Measurements from ENCODE around the gene ADAR.

The ADAR gene

GRCh38 chr1:154603317-154603716, 4.7 kb downstream of the ADAR start:
- Histone ChIP-seq H3K4me1 (ENCODE audit: control insufficient read depth, insufficient read depth, low read length) (peaks cover 11% of the 10 kb centered on the region), H3K27me3 (ENCODE audit: control insufficient read depth, insufficient read depth, low read length, poor library complexity, severe bottlenecking) (no peaks in the 10 kb centered on the region), H3K4me3 (ENCODE audit: insufficient read depth, low read depth, low read length) (no peak overlapping the region), H3K36me3 (ENCODE audit: control insufficient read depth, insufficient read depth, low read length) (peaks cover 29% of the 10 kb centered on the region), H3K27ac (ENCODE audit: insufficient read depth, low read depth, low read length, poor library complexity, severe bottlenecking) (no peak overlapping the region), H3K9me3 (ENCODE audit: control insufficient read depth, low read length) (no peaks in the 10 kb centered on the region)
- 88 to 94% methylated on average over 2 of the region's 2 CpGs for WGBS, 2 experiments

- H3K9me3 ChIP-seq (ENCODE audit: control insufficient read depth, low read length): no peaks in the 10 kb centered on the region
- H3K36me3 ChIP-seq (ENCODE audit: control insufficient read depth, insufficient read depth, low read length): peaks cover 62% of the 10 kb centered on the region
- no peaks in the 10 kb centered on the region for H3K4me1 ChIP-seq (ENCODE audit: control insufficient read depth, insufficient read depth, low read length)
- H3K4me3 ChIP-seq (ENCODE audit: insufficient read depth, low read depth, low read length): no peak overlapping the region
- H3K27ac ChIP-seq (ENCODE audit: insufficient read depth, low read depth, low read length, poor library complexity, severe bottlenecking): no peak overlapping the region
- no peaks in the 10 kb centered on the region for H3K27me3 ChIP-seq (ENCODE audit: control insufficient read depth, insufficient read depth, low read length, poor library complexity, severe bottlenecking)
- 95 to 100% methylated on average over 2 to 3 of the region's 3 CpGs for WGBS, 2 experiments
These were observed 8.3 kb downstream of the ADAR start for GRCh38 chr1:154599658-154600057.

- no peaks in the 10 kb centered on the region for H3K27me3 ChIP-seq (ENCODE audit: control insufficient read depth, insufficient read depth, low read length, poor library complexity, severe bottlenecking)
- H3K4me3 ChIP-seq (ENCODE audit: insufficient read depth, low read depth, low read length): no peak overlapping the region
- no peak overlapping the region for H3K27ac ChIP-seq (ENCODE audit: insufficient read depth, low read depth, low read length, poor library complexity, severe bottlenecking)
- H3K36me3 ChIP-seq (ENCODE audit: control insufficient read depth, insufficient read depth, low read length): peaks cover 66% of the 10 kb centered on the region
- no peaks in the 10 kb centered on the region for H3K4me1 ChIP-seq (ENCODE audit: control insufficient read depth, insufficient read depth, low read length)
- WGBS, 2 experiments: 80 to 91% methylated on average over 3 of the region's 3 CpGs
- no peaks in the 10 kb centered on the region for H3K9me3 ChIP-seq (ENCODE audit: control insufficient read depth, low read length)
These were observed 8.9 kb downstream of the ADAR start for GRCh38 chr1:154598871-154599635.

- Histone ChIP-seq H3K9me3 (ENCODE audit: control insufficient read depth, low read length) (no peaks in the 10 kb centered on the region), H3K27ac (ENCODE audit: insufficient read depth, low read depth, low read length, poor library complexity, severe bottlenecking) (no peak overlapping the region), H3K27me3 (ENCODE audit: control insufficient read depth, insufficient read depth, low read length, poor library complexity, severe bottlenecking) (no peaks in the 10 kb centered on the region), H3K4me1 (ENCODE audit: control insufficient read depth, insufficient read depth, low read length) (no peaks in the 10 kb centered on the region), H3K36me3 (ENCODE audit: control insufficient read depth, insufficient read depth, low read length) (peaks cover 77% of the 10 kb centered on the region), H3K4me3 (ENCODE audit: insufficient read depth, low read depth, low read length) (no peak overlapping the region)
- 80 to 100% methylated on average over 1 of the region's 1 CpG for WGBS, 2 experiments
These were observed 12.4 kb downstream of the ADAR start for GRCh38 chr1:154595621-154596020.

- Histone ChIP-seq H3K4me1 (ENCODE audit: control insufficient read depth, insufficient read depth, low read length) (no peaks in the 10 kb centered on the region), H3K27me3 (ENCODE audit: control insufficient read depth, insufficient read depth, low read length, poor library complexity, severe bottlenecking) (no peaks in the 10 kb centered on the region), H3K9me3 (ENCODE audit: control insufficient read depth, low read length) (no peaks in the 10 kb centered on the region), H3K27ac (ENCODE audit: insufficient read depth, low read depth, low read length, poor library complexity, severe bottlenecking) (no peak overlapping the region), H3K4me3 (ENCODE audit: insufficient read depth, low read depth, low read length) (no peak overlapping the region), H3K36me3 (ENCODE audit: control insufficient read depth, insufficient read depth, low read length) (peaks cover 83% of the 10 kb centered on the region)
- 94% methylated on average over 7 of the region's 7 CpGs for WGBS, 2 experiments
These were observed 13.2 kb downstream of the ADAR start for GRCh38 chr1:154594811-154595210.

GRCh38 chr1:154593390-154593789, 14.6 kb downstream of the ADAR start:
- no peaks in the 10 kb centered on the region for H3K4me1 ChIP-seq (ENCODE audit: control insufficient read depth, insufficient read depth, low read length)
- H3K27me3 ChIP-seq (ENCODE audit: control insufficient read depth, insufficient read depth, low read length, poor library complexity, severe bottlenecking): no peaks in the 10 kb centered on the region
- no peak overlapping the region for H3K27ac ChIP-seq (ENCODE audit: insufficient read depth, low read depth, low read length, poor library complexity, severe bottlenecking)
- no peak overlapping the region for H3K4me3 ChIP-seq (ENCODE audit: insufficient read depth, low read depth, low read length)
- H3K9me3 ChIP-seq (ENCODE audit: control insufficient read depth, low read length): no peaks in the 10 kb centered on the region
- peaks cover 85% of the 10 kb centered on the region for H3K36me3 ChIP-seq (ENCODE audit: control insufficient read depth, insufficient read depth, low read length)

- H3K27ac ChIP-seq (ENCODE audit: insufficient read depth, low read depth, low read length, poor library complexity, severe bottlenecking): no peak overlapping the region
- WGBS, 2 experiments: 90 to 96% methylated on average over 7 of the region's 7 CpGs
- H3K4me1 ChIP-seq (ENCODE audit: control insufficient read depth, insufficient read depth, low read length): no peaks in the 10 kb centered on the region
- peaks cover 82% of the 10 kb centered on the region for H3K36me3 ChIP-seq (ENCODE audit: control insufficient read depth, insufficient read depth, low read length)
- no peak overlapping the region for H3K4me3 ChIP-seq (ENCODE audit: insufficient read depth, low read depth, low read length)
- no peaks in the 10 kb centered on the region for H3K27me3 ChIP-seq (ENCODE audit: control insufficient read depth, insufficient read depth, low read length, poor library complexity, severe bottlenecking)
- no peaks in the 10 kb centered on the region for H3K9me3 ChIP-seq (ENCODE audit: control insufficient read depth, low read length)
These were observed 16.8 kb downstream of the ADAR start for GRCh38 chr1:154591206-154591605.

GRCh38 chr1:154590756-154591155, 17.2 kb downstream of the ADAR start:
- Histone ChIP-seq H3K27ac (ENCODE audit: insufficient read depth, low read depth, low read length, poor library complexity, severe bottlenecking) (no peak overlapping the region), H3K9me3 (ENCODE audit: control insufficient read depth, low read length) (no peaks in the 10 kb centered on the region), H3K4me3 (ENCODE audit: insufficient read depth, low read depth, low read length) (no peak overlapping the region), H3K36me3 (ENCODE audit: control insufficient read depth, insufficient read depth, low read length) (peaks cover 82% of the 10 kb centered on the region), H3K4me1 (ENCODE audit: control insufficient read depth, insufficient read depth, low read length) (no peaks in the 10 kb centered on the region), H3K27me3 (ENCODE audit: control insufficient read depth, insufficient read depth, low read length, poor library complexity, severe bottlenecking) (no peaks in the 10 kb centered on the region)
- WGBS, 2 experiments: 92 to 95% methylated on average over 2 of the region's 5 CpGs

- Histone ChIP-seq H3K4me3 (ENCODE audit: insufficient read depth, low read depth, low read length) (no peak overlapping the region), H3K27me3 (ENCODE audit: control insufficient read depth, insufficient read depth, low read length, poor library complexity, severe bottlenecking) (no peaks in the 10 kb centered on the region), H3K9me3 (ENCODE audit: control insufficient read depth, low read length) (no peaks in the 10 kb centered on the region), H3K4me1 (ENCODE audit: control insufficient read depth, insufficient read depth, low read length) (no peaks in the 10 kb centered on the region), H3K27ac (ENCODE audit: insufficient read depth, low read depth, low read length, poor library complexity, severe bottlenecking) (no peak overlapping the region), H3K36me3 (ENCODE audit: control insufficient read depth, insufficient read depth, low read length) (peaks cover 85% of the 10 kb centered on the region)
- WGBS, 2 experiments: 85 to 94% methylated on average over 9 to 10 of the region's 10 CpGs
These were observed 18.2 kb downstream of the ADAR start for GRCh38 chr1:154589780-154590179.

GRCh38 chr1:154586641-154587040, 21.3 kb downstream of the ADAR start:
- H3K36me3 ChIP-seq (ENCODE audit: control insufficient read depth, insufficient read depth, low read length): peaks cover 91% of the 10 kb centered on the region
- H3K27ac ChIP-seq (ENCODE audit: insufficient read depth, low read depth, low read length, poor library complexity, severe bottlenecking): no peak overlapping the region
- H3K9me3 ChIP-seq (ENCODE audit: control insufficient read depth, low read length): no peaks in the 10 kb centered on the region
- H3K27me3 ChIP-seq (ENCODE audit: control insufficient read depth, insufficient read depth, low read length, poor library complexity, severe bottlenecking): no peaks in the 10 kb centered on the region
- no peaks in the 10 kb centered on the region for H3K4me1 ChIP-seq (ENCODE audit: control insufficient read depth, insufficient read depth, low read length)
- H3K4me3 ChIP-seq (ENCODE audit: insufficient read depth, low read depth, low read length): no peak overlapping the region
- 91 to 93% methylated on average over 6 of the region's 6 CpGs for WGBS, 2 experiments
